GM19023 (cell line): ENCODE results near the gene RBM8A.

Experiments
- ATAC-seq: cut with Tn5 transposase; IDR thresholded peaks from one replicate; pipeline ENCODE4 v1.9.1; 2021; ENCODE audit warnings: mild to moderate bottlenecking, moderate library complexity; ENCODE audit not compliant: unreplicated experiment

RBM8A gene

DNA sequence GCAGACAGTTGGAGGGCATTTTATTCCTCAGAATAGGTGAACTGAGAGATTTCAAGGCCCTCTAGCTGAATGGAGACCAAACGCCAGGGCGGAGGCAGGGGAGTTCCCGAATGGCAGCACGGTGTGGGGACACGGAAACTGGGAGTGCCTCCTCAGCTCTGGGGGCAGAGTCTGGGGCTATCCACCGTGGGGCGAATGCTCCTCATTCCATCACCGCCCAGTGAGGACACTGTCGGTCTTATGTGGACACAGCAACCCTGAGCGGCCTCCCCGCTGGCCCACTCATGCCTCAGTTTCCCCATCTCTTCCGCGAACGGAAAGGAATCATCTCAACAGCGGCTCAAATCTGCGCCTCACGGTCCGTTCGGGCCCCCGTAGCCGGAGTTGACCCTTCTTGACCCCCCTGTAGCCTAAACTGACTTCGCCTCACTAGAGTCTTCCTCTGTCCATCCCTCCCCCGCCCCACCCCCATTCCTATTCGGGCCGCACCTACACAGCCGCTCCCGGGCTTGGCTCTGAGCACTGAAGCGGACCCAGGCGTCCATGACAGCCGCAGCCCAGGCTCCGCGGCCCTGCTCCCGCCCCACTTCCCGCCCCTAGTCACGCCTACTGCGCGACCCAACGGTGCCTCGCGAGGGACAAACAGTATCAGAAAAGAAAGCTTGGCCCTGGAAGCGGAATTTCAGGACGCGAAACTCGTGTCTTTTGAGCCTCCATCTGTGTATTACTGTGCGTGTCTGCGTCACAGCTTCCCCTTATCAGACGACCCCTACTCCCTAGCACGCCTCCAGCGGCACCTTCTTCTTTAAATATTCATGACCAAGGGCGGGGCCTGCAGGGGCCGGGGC lies 8.9 kb downstream of the RBM8A start, which contains the start of gene PEX11B:
Gene PEX11B (minus strand): TSS at position 574 of the 848 bp plus-strand sequence. CDS start 29 bp downstream, at position 545.
- ATAC-seq: peak; percentile 90

GRCh38 chr1:145917595-145917994 lies 9.7 kb downstream of the RBM8A start:
- no peak for ATAC-seq

- no peak for ATAC-seq
Measured at GRCh38 chr1:145916745-145917144, 10.5 kb downstream of the RBM8A start.

DNA sequence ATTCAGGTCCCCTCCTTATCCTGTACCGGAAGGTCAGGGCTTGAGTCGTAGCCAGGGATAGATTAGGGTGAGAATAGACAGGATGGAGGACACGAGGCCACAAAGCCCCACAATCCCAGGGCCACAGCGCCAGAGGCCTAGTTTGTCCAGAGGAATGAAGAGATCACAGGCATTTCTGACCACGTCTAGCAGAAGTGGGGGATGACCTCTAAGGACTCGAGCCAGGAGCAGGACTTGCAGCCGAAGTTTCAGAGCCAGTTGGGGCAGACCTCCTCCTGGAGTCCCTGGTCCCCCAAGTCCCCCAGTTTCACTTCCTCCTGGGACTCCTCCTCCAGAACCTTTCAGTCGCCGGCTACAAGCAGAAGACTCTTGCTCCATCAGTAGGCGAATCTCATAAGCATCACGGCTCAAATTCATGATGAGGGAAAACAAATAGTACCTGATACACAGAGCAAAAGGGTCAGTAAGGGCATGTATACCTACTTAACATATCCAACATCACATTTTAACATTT lies 15.1 kb downstream of the RBM8A start:
- ATAC-seq: no peak

DNA sequence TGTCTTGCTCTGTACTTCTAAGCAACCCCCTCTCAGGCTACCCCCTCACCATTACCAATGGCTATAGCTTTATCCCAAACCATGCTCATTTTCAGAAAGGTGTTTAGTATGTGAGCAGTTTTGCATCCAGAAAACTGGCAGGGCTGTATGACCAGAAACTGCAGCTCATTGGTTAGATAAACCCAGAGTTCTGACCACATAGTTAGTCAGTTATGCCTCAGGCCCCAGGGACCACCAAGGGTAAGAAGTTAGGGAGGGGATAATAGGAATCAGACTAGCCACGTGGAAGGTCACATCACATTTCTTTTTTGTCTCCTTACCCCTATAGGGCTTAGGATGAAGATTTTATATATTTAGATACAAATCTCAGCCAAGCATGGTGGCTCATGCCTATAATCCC lies 18.6 kb downstream of the RBM8A start:
- no peak for ATAC-seq

GRCh38 chr1:145906954-145907753 lies 20.1 kb downstream of the RBM8A start:
- ATAC-seq: no peak

- ATAC-seq: no peak
Measured at GRCh38 chr1:145901312-145902021, 25.8 kb downstream of the RBM8A start.

GRCh38 chr1:145898756-145899155 lies 28.5 kb downstream of the RBM8A start:
- ATAC-seq: no peak

GRCh38 chr1:145897969-145898368 lies 29.3 kb downstream of the RBM8A start:
- ATAC-seq: no peak

- no peak for ATAC-seq
Measured at GRCh38 chr1:145895471-145895870, 31.8 kb downstream of the RBM8A start.

- no peak for ATAC-seq
Measured at GRCh38 chr1:145893306-145894055, 33.8 kb downstream of the RBM8A start.

DNA sequence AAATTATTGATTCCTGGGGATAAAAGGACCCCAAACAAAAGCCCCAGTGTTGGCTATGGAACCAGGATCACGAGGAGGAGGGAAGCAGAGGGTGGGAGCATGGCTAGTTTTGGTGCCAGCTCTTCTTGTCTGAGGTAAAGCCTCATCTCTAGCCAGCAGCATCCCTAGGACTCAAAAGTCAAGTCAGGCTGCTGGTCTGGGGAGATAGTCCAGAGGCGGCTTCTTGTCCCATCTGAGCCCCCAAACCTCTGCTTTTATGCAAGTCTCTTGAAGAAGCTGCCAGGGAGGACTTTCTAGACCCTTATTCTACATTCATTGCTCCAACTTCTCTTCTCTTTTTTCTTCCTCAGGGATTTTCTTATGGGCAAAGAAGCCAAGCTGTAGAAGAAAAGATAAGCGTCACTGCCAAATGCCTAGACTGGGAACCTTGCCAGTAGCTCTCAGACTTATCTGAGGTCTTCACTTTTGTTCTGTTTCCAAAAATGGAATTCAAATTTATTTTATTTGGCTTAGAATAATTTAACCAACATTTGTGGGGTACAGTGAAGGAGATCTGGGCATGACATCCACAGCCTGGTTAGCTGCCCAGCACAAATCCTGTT lies 34.7 kb downstream of the RBM8A start:
- ATAC-seq: no peak

GRCh38 chr1:145891587-145892485 lies 35.4 kb downstream of the RBM8A start:
- no peak for ATAC-seq

DNA sequence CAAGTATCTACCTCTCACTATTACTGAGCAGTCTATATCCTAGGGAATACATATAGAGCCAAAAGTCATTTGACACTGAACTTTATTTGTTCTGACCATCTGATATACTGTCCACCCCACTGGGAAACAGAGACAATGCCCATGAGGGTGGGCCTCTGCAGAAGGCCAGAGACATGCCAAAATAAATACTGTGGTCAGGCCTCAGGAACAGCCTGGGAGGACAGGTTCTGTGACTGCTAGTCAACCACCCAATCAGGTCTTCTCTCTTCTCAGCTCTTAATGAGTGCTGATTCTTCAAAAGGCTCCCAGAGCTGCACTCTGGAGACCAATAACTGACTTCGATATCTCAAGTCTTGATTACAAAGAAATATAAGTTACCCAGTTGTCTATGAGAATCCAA lies 36.1 kb downstream of the RBM8A start:
- no peak for ATAC-seq

DNA sequence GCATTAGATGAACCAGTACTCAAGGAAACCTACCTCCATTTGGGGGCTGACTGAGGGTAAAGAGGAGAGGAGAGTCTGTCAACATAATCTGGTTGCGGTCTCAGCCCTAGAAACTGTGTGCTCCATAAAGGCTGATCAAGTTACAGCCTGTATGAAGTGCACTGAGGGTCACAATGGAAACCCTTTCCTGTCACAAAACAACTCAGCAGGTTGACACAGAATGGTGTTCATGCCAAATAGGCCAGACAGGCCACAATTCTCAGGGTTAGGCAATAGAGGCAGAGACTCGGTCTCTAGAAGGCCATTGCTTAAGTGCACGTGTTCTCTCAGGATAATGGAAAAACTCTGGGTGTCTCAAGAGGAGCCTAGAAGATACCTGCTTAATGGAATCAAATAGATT lies 37.6 kb downstream of the RBM8A start:
- no peak for ATAC-seq

DNA sequence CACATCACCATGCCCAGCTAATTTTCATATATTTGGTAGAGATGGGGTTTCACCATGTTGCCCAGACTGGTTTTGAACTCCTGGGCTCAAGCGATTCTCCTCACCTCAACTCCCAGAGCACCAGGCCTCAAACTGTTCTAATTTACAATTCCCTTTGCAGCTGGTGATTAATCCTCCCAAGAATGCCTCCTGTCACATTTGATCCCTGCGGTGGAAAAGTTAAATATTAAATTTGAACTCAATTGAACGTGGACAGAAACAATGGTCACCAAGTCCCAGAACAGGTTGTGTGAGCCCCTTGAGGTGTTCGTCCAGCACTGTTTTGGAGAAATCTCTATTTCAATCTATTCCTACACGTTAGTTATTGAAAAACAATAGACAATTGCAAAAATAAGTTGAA lies 39.7 kb downstream of the RBM8A start:
- no peak for ATAC-seq

DNA sequence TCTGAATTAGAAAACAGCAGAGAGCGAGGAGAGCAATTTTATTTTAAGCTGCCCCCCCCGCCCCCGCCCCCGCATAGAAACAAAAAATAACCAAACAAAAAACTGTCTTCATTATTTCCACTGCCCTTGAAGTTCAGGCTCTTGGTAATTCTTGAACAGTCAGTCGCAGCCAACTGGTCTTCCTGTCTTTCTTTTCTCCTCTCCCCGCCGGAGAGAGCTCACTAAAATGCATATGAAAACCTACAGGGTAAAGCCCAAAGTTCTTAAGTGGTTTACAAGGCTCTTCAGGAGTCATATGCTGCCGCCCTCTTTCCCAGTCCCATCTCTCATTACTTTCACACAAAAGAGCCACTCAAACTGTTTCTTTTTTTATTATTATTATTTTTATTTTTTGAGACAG lies 40.5 kb downstream of the RBM8A start:
- no peak for ATAC-seq

GRCh38 chr1:145886390-145886789 lies 40.9 kb downstream of the RBM8A start:
- no peak for ATAC-seq

- peak; percentile 99 for ATAC-seq
Measured at GRCh38 chr1:145885738-145886287, 41.5 kb downstream of the RBM8A start, which contains the start of gene ANKRD35. ANKRD35 (minus strand) TSS chr1:145885866; CDS start chr1:145885758, 108 bp downstream.
